K562 (cell line): ENCODE data around the gene SIRT5. TPM values are rescaled to one million over a fixed set of nuclear protein-coding genes. Genes with fewer than 3 reads are reported as not detected.

Source experiments
- ATAC-seq: fragments of 200-7000 bp; cut with Tn5 transposase; 3 replicates; pipeline ENCODE4 v1.9.1; 2020; ENCODE audit warnings: moderate library complexity
- BruUV-seq: library from RNA; stranded (reverse); fragments of 400-500 nt; replicated peaks from 2 replicates; lab custom pipeline; 2021; lab: Mats Ljungman, UMichigan
- CTCF ChIA-PET: fragments of 300-600 bp; formaldehyde crosslinking; extraction: SDS; loops from one replicate; lab custom pipeline; 2021; ENCODE audit warnings: low intra/inter-chr PET ratio; lab: Yijun Ruan, JAX
- POLR2A ChIA-PET: fragments of 300-600, 350-650 bp; sonication (Branson Sonifier 250); formaldehyde crosslinking; extraction: SDS; loops from one replicate; lab custom pipeline; 2021; ENCODE audit warnings: antibody characterized with exemption, inconsistent platforms; lab: Yijun Ruan, JAX
- DNase-seq, 4 experiments: peaks; one replicate each; pipeline versions ENCODE4 v3.0.0 to v3.0.0-alpha.2; 2011 to 2018; ENCODE audit warnings: low spot score in 3 of 4, mixed read lengths in 3 of 4; ENCODE audit errors: extremely low read depth in 1 of 4
- FAIRE-seq: peaks from 2 replicates; lab custom pipeline; 2011; peaks lifted over from hg19 to GRCh38; lab: Jason Lieb, UNC
- H2AFZ ChIP-seq: 2 replicates; pipeline ENCODE4 v1.6.0; 2011; ENCODE audit warnings: low read depth, low read length, control low read depth, inconsistent platforms
- H3K27ac ChIP-seq: fragments of 200-600 bp; 3 replicates; pipeline ENCODE4 v1.8.0; 2011; ENCODE audit warnings: low read depth, mild to moderate bottlenecking, control low read depth, inconsistent platforms, low read length, moderate library complexity, mixed read lengths; ENCODE audit errors: extremely low read depth
- H3K27me3 ChIP-seq, 2 experiments: fragments of 300-600 bp in 1 of 2; 2 replicates in 1 of 2; 3 replicates in 1 of 2; pipeline versions ENCODE4 v1.6.0 to v1.8.0; 2011; ENCODE audit warnings: inconsistent platforms in 2 of 2, low read length in 2 of 2, mild to moderate bottlenecking in 1 of 2, mixed read lengths in 1 of 2, moderate library complexity in 1 of 2; ENCODE audit not compliant: control insufficient read depth in 2 of 2, insufficient read depth in 2 of 2
- H3K36me3 ChIP-seq: fragments of 300-600 bp; 3 replicates; pipeline ENCODE4 v1.8.0; 2011; ENCODE audit warnings: mild to moderate bottlenecking, low read length, inconsistent platforms; ENCODE audit not compliant: control insufficient read depth, insufficient read depth
- H3K4me1 ChIP-seq, 2 experiments: fragments of 200-600 bp in 1 of 2; replicated peaks in 1 of 2; 2 replicates in 1 of 2; 3 replicates in 1 of 2; pipeline versions ENCODE4 v1.5.1 to v1.8.0; 2011; ENCODE audit warnings: inconsistent platforms in 2 of 2, low read length in 2 of 2, mild to moderate bottlenecking in 1 of 2, mixed read lengths in 1 of 2, moderate library complexity in 1 of 2; ENCODE audit not compliant: control insufficient read depth in 2 of 2, insufficient read depth in 2 of 2
- H3K4me2 ChIP-seq: 2 replicates; pipeline ENCODE4 v1.6.1; 2011; ENCODE audit warnings: low read length, control low read depth, inconsistent platforms, mixed read lengths; ENCODE audit not compliant: insufficient read depth
- H3K4me3 ChIP-seq: fragments of 200-600 bp; sonication (generic), shearing (Covaris generic); 2 replicates; pipeline ENCODE4 v1.5.1; 2016; ENCODE audit warnings: control low read depth, inconsistent platforms
- H3K79me2 ChIP-seq: fragments of 200-600 bp; 3 replicates; pipeline ENCODE4 v1.8.0; 2011; ENCODE audit warnings: low read length, inconsistent platforms; ENCODE audit not compliant: control insufficient read depth, insufficient read depth
- H3K9ac ChIP-seq, 2 experiments: 2 replicates each; pipeline versions ENCODE4 v1.6.0 to v1.6.1; 2011; ENCODE audit warnings: low read depth in 2 of 2, low read length in 2 of 2, control low read depth in 1 of 2, inconsistent platforms in 1 of 2, mild to moderate bottlenecking in 1 of 2, mixed read lengths in 1 of 2; ENCODE audit not compliant: insufficient read depth in 1 of 2
- H3K9me1 ChIP-seq: one replicate; pipeline ENCODE4 v1.6.0; 2011; ENCODE audit warnings: inconsistent platforms, mild to moderate bottlenecking, low read length, moderate library complexity; ENCODE audit not compliant: control insufficient read depth, insufficient read depth
- H3K9me3 ChIP-seq: replicated peaks from 2 replicates; pipeline ENCODE4 v1.5.1; 2011; ENCODE audit warnings: low read depth, low read length, inconsistent platforms; ENCODE audit not compliant: control insufficient read depth, insufficient read depth
- H4K20me1 ChIP-seq: replicated peaks from 2 replicates; pipeline ENCODE4 v1.6.1; 2011; ENCODE audit warnings: low read length, inconsistent platforms, mixed read lengths; ENCODE audit not compliant: control insufficient read depth, insufficient read depth
- GTF3C2 ChIP-seq: IDR thresholded peaks from 3 replicates; pipeline ENCODE4 v1.6.1; 2011; ENCODE audit warnings: borderline replicate concordance, mild to moderate bottlenecking, moderate library complexity; ENCODE audit not compliant: insufficient read length; ENCODE audit errors: extremely low read depth
- PTTG1 ChIP-seq: fragments of 450-650 bp; IDR thresholded peaks from 2 replicates; pipeline ENCODE4 v1.6.1; 2016; ENCODE audit warnings: low read depth, mild to moderate bottlenecking, missing genetic modification characterization, missing compliant biosample characterization
- ZBTB11 ChIP-seq, 3 experiments: fragments of 200-800 bp in 1 of 3; fragments of 250-450 bp in 1 of 3; fragments of 450-650 bp in 1 of 3; sonication (Bioruptor Pico) in 1 of 3; sonication (Bioruptor generic) in 1 of 3; formaldehyde crosslinking in 1 of 3; IDR thresholded peaks; 2 replicates each; pipeline versions ENCODE4 v1.6.1 to v1.8.0; 2016 to 2022; ENCODE audit warnings: mild to moderate bottlenecking in 2 of 3, missing genetic modification characterization in 2 of 3, missing compliant biosample characterization in 1 of 3, moderate library complexity in 1 of 3
- ZNF239 ChIP-seq: fragments of 250-450 bp; sonication (Bioruptor Pico); IDR thresholded peaks from 2 replicates; pipeline ENCODE4 v1.4.0; 2020; ENCODE audit warnings: mild to moderate bottlenecking
- ZNF512 ChIP-seq: IDR thresholded peaks from 2 replicates; pipeline ENCODE4 v1.6.1; 2016; ENCODE audit warnings: missing genetic modification characterization, missing compliant biosample characterization
- WGBS: fragments of 100-300 bp; shearing (Covaris generic); methylation state at CpG from one replicate; pipeline ENCODE4 v1.1.6; 2016; ENCODE audit warnings: low coverage, mixed read lengths; ENCODE audit not compliant: insufficient coverage; ENCODE audit errors: missing lambda C conversion rate; 5-methylcytosine and 5-hydroxymethylcytosine counted together
- in situ Hi-C: fragments of 300-500 bp; cut with MboI; formaldehyde crosslinking; loops from 4 replicates; pipeline ENCODE4 v1.15.0; 2018; ENCODE audit warnings: inconsistent platforms, mixed read lengths
- intact Hi-C: fragments of 100-400 bp; cut with micrococcal nuclease; formaldehyde crosslinking; loops from 2 replicates; pipeline ENCODE4 v1.14.2; 2022
- polyA plus RNA-seq, 8 experiments: library from polyadenylated mRNA; depleted of rRNA in 4 of 8; stranded (reverse) in 5 of 8; unstranded in 3 of 8; fragments of >200 nt; fragmentation: Nextera tagmentation in 2 of 8; fragmentation: Illumina TruSeq in 1 of 8; extraction: Ambion mirVana in 2 of 8; extraction: Trizol in 1 of 8; gene quantifications; 2 replicates each; pipeline versions ENCODE4 v1.2.1 to v1.2.3, GENCODE V29; 2011 to 2014; ENCODE audit warnings: inconsistent platforms in 1 of 8, missing spikeins in 1 of 8
- total RNA-seq, 7 experiments: library from RNA; depleted of rRNA in 6 of 7; stranded (reverse); fragments of >200 nt in 6 of 7; fragmentation: Illumina TruSeq in 2 of 7; extraction: Trizol in 2 of 7; gene quantifications; 2 replicates each; pipeline versions ENCODE4 v1.2.1 to v1.2.3, GENCODE V29; 2011 to 2021; ENCODE audit warnings: low replicate concordance in 1 of 7

Gene SIRT5
- total and polyA plus RNA-seq, 9 of the 15 experiments (the other 6 are each of a cell fraction or from before 2014, with no cell fraction given): 2.1 to 15.7 (median 11.4) TPM

GRCh38 chr6:13539572-13539971 lies 34.8 kb upstream of the SIRT5 start:
- in situ Hi-C loops (no loop called here), intact Hi-C loops (loop anchor here (2.0 kb wide), 1 partner anchor 85 kb away; no protein-coding TSS in a partner anchor)
- Histone ChIP-seq H3K9ac (no peak overlapping the region), H3K4me3 (no peak overlapping the region), H3K27me3 (peaks cover 3 to 10% of the 10 kb centered on the region in 2 experiments; a peak in 3 of 5 replicates), H3K79me2 (no peaks in the 10 kb centered on the region), H3K9me3 (no peaks in the 10 kb centered on the region), H3K4me2 (no peak overlapping the region), H3K36me3 (no peaks in the 10 kb centered on the region), H3K4me1 (peaks cover 0 to 4% of the 10 kb centered on the region in 2 experiments; a peak in 1 of 5 replicates), H3K27ac (no peak overlapping the region), H2AFZ (no peak overlapping the region), H3K9me1 (no peaks in the 10 kb centered on the region), H4K20me1 (no peaks in the 10 kb centered on the region)
- POLR2A ChIA-PET: interaction anchor here (1.1 kb wide), 1 partner anchor 33 kb away, joined by 4 read pairs; no protein-coding TSS in a partner anchor
- 19% methylated on average over 1 of the region's 1 CpG for WGBS
- ATAC-seq (no peak), FAIRE-seq (no peak), DNase-seq (no peak)
- CTCF ChIA-PET: interaction anchor here (0.6 kb wide), 1 partner anchor 356 kb away, joined by 3 read pairs; no protein-coding TSS in a partner anchor
- TF ChIP-seq ZNF512 (tag) (no peak), PTTG1 (tag) (no peak), ZBTB11 (CRISPR knock-in tag; IDR thresholded peaks at IDR 0.05) (no peak), GTF3C2 (no peak), ZNF239 (CRISPR knock-in tag) (no peak)
- BruUV-seq: no TSS peak
